SK-N-MC (cell line): ENCODE measurements around the gene ANAPC7.

Experiments used
- EZH2 ChIP-seq: fragments of 200-600 bp; sonication (generic); IDR thresholded peaks from one replicate; pipeline ENCODE4 v1.6.1; 2017; ENCODE audit warnings: antibody characterized with exemption
- FOXP2 ChIP-seq: optimal IDR thresholded peaks from 2 replicates; pipeline ENCODE3; 2011; ENCODE audit warnings: mild to moderate bottlenecking, moderate library complexity; ENCODE audit not compliant: insufficient read depth; ENCODE audit errors: extremely low read length, control extremely low read depth
- POLR2AphosphoS5 ChIP-seq: IDR thresholded peaks from 2 replicates; pipeline ENCODE4 v1.6.1; 2012; ENCODE audit warnings: mild to moderate bottlenecking, low read depth, low read length, borderline replicate concordance

DNA sequence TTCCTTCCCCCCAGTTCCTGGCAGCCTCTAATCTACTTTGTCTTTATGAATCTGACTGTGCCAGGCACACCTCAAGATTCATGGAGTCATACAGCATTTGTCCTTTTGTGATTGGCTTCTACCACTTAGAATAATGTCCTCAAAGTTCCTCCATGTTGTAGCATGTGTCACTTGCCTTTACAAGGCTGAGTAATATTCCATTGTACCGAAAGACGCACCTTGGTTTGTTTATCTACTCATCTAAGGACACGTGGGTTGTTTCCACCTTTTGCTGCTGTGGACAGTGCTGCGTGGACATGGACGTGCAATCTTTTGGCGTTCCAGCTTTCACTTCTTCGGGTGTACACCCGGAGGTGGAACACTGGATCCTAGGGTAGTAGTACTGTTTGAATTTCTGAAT, 33.5 kb downstream of the ANAPC7 start:
- TF ChIP-seq EZH2: no peak
- no peak; the same call in 1 of the 2 replicates for TF ChIP-seq POLR2AphosphoS5
- TF ChIP-seq FOXP2: no peak
